Measurements from ENCODE around the gene TRANK1.

GRCh38 chr3:36850743-36851142 is 94.1 kb downstream of the TRANK1 start:
- no peak for TF ChIP-seq CTCF (IDR thresholded peaks at IDR 0.05)
- no peak for TF ChIP-seq POLR2A (IDR thresholded peaks at IDR 0.05)
